Endothelial cell of umbilical vein (primary cell): ENCODE data around the gene ARSB. TPM values are rescaled to one million over a fixed set of nuclear protein-coding genes. Genes with fewer than 3 reads are reported as not detected.

Source experiments
- BruUV-seq: library from RNA; stranded (reverse); fragments of 400-500 nt; replicated peaks from 2 replicates; lab custom pipeline; 2021; lab: Mats Ljungman, UMichigan
- CTCF ChIA-PET: fragments of 300-600, 350-600 bp; sonication (Branson Sonifier 250); formaldehyde crosslinking; loops from one replicate; lab custom pipeline; 2021; ENCODE audit warnings: antibody characterized with exemption, inconsistent platforms; lab: Charles Lee
- POLR2A ChIA-PET: fragments of 300-600, 350-600 bp; sonication (Branson Sonifier 250); formaldehyde crosslinking; loops from one replicate; lab custom pipeline; 2021; ENCODE audit warnings: antibody characterized with exemption, inconsistent platforms; lab: Charles Lee
- DNase-seq: peaks from one replicate; pipeline ENCODE4 v3.0.0-alpha.2; 2011; ENCODE audit warnings: low read depth, low spot score
- FAIRE-seq: peaks from 2 replicates; lab custom pipeline; 2011; peaks lifted over from hg19 to GRCh38; lab: Jason Lieb, UNC
- H2AFZ ChIP-seq: 2 replicates; pipeline ENCODE4 v1.6.0; 2012; ENCODE audit warnings: low read depth, low read length, control low read depth, inconsistent platforms
- H3K27ac ChIP-seq: 2 replicates; pipeline ENCODE4 v1.5.1; 2011; ENCODE audit warnings: low read depth, mild to moderate bottlenecking, control low read depth, low read length, moderate library complexity; ENCODE audit not compliant: insufficient read depth
- H3K27me3 ChIP-seq, 2 experiments: 2 replicates each; pipeline versions ENCODE4 v1.6.0 to v1.6.1; 2011; ENCODE audit warnings: low read length in 2 of 2, mixed read lengths in 1 of 2; ENCODE audit not compliant: control insufficient read depth in 2 of 2, insufficient read depth in 2 of 2
- H3K36me3 ChIP-seq, 2 experiments: 2 replicates in 1 of 2; 3 replicates in 1 of 2; pipeline ENCODE4 v1.5.1; 2011; ENCODE audit warnings: low read length in 2 of 2, mild to moderate bottlenecking in 1 of 2, moderate library complexity in 1 of 2; ENCODE audit not compliant: control insufficient read depth in 2 of 2, insufficient read depth in 2 of 2; ENCODE audit errors: extremely low read depth in 1 of 2
- H3K4me1 ChIP-seq: 3 replicates; pipeline ENCODE4 v1.5.1; 2011; ENCODE audit warnings: mild to moderate bottlenecking, low read length; ENCODE audit not compliant: control insufficient read depth, insufficient read depth; ENCODE audit errors: extremely low read depth
- H3K4me2 ChIP-seq: 2 replicates; pipeline ENCODE4 v1.6.1; 2011; ENCODE audit warnings: low read length, control low read depth, mixed read lengths; ENCODE audit not compliant: insufficient read depth
- H3K4me3 ChIP-seq, 3 experiments: fragments of 200-600 bp in 1 of 3; sonication (generic), shearing (Covaris generic) in 1 of 3; replicated peaks in 1 of 3; 2 replicates each; pipeline ENCODE4 v1.5.1; 2011 to 2016; ENCODE audit warnings: control low read depth in 3 of 3, low read length in 3 of 3, mild to moderate bottlenecking in 2 of 3, inconsistent platforms in 1 of 3, low read depth in 1 of 3, moderate library complexity in 1 of 3; ENCODE audit not compliant: insufficient read depth in 1 of 3
- H3K79me2 ChIP-seq: 2 replicates; pipeline ENCODE4 v1.6.0; 2012; ENCODE audit warnings: low read length, inconsistent platforms; ENCODE audit not compliant: control insufficient read depth, insufficient read depth
- H3K9ac ChIP-seq: replicated peaks from 2 replicates; pipeline ENCODE3; 2011; ENCODE audit warnings: low read length, control low read depth; ENCODE audit not compliant: insufficient read depth; ENCODE audit errors: extremely low read depth
- H3K9me1 ChIP-seq: replicated peaks from 3 replicates; pipeline ENCODE4 v1.6.0; 2011; ENCODE audit warnings: mild to moderate bottlenecking, low read length; ENCODE audit not compliant: control insufficient read depth, insufficient read depth; ENCODE audit errors: extremely low read depth
- H3K9me3 ChIP-seq: replicated peaks from 2 replicates; pipeline ENCODE4 v1.5.1; 2012; ENCODE audit warnings: low read length, inconsistent platforms; ENCODE audit not compliant: control insufficient read depth, insufficient read depth
- H4K20me1 ChIP-seq: replicated peaks from 2 replicates; pipeline ENCODE3; 2011; ENCODE audit warnings: mild to moderate bottlenecking, low read length; ENCODE audit not compliant: control insufficient read depth, insufficient read depth; ENCODE audit errors: extremely low read depth
- CTCF ChIP-seq, 2 donors: IDR thresholded peaks; 1 replicate in 1 of 2; 2 replicates in 1 of 2; pipeline ENCODE4 v1.5.1; 2011; ENCODE audit warnings: low read length in 2 of 2, mild to moderate bottlenecking in 2 of 2, moderate library complexity in 2 of 2, control low read depth in 1 of 2, inconsistent platforms in 1 of 2, low read depth in 1 of 2; ENCODE audit not compliant: insufficient read depth in 1 of 2; ENCODE audit errors: extremely low read depth in 1 of 2
- EZH2 ChIP-seq: IDR thresholded peaks from 2 replicates; pipeline ENCODE4 v1.6.1; 2012; ENCODE audit warnings: borderline replicate concordance, low read depth, mild to moderate bottlenecking, moderate library complexity, low read length, inconsistent platforms; ENCODE audit not compliant: severe bottlenecking
- FOS ChIP-seq: IDR thresholded peaks from 2 replicates; pipeline ENCODE4 v1.6.1; 2011; ENCODE audit warnings: mild to moderate bottlenecking, low read length, moderate library complexity, borderline replicate concordance; ENCODE audit not compliant: insufficient read depth
- GATA2 ChIP-seq: IDR thresholded peaks from 2 replicates; pipeline ENCODE4 v1.7.0; 2011; ENCODE audit warnings: low read depth, mild to moderate bottlenecking, moderate library complexity, mixed read lengths, low read length; ENCODE audit not compliant: insufficient read length, insufficient read depth
- JUN ChIP-seq: IDR thresholded peaks from 2 replicates; pipeline ENCODE4 v1.6.1; 2011; ENCODE audit warnings: borderline replicate concordance, low read depth; ENCODE audit not compliant: insufficient read length, insufficient read depth
- MAX ChIP-seq: IDR thresholded peaks from 2 replicates; pipeline ENCODE4 v1.6.1; 2011; ENCODE audit not compliant: insufficient read depth, insufficient read length
- MYC ChIP-seq: IDR thresholded peaks from one replicate; pipeline ENCODE4 v1.6.1; 2011; ENCODE audit warnings: mild to moderate bottlenecking, low read depth, low read length
- POLR2A ChIP-seq: IDR thresholded peaks from 2 replicates; pipeline ENCODE4 v1.6.1; 2012; ENCODE audit warnings: low read depth, mild to moderate bottlenecking, control low read depth, low read length
- POLR2AphosphoS5 ChIP-seq: IDR thresholded peaks from 2 replicates; pipeline ENCODE4 v1.6.1; 2012; ENCODE audit warnings: low read depth, mild to moderate bottlenecking, control low read depth, low read length, moderate library complexity; ENCODE audit not compliant: insufficient read depth
- dilution Hi-C: fragments of 300-500 bp; cut with MboI; formaldehyde crosslinking; loops from one replicate; pipeline ENCODE4 v1.15.0; 2019; ENCODE audit warnings: low sequenced_read_pairs; ENCODE audit not compliant: extremely low pct_ligation_motif_present
- intact Hi-C: fragments of 100-400 bp; cut with micrococcal nuclease; formaldehyde crosslinking; loops from one replicate; pipeline ENCODE4 v1.10.0; 2022
- polyA plus RNA-seq, 4 experiments: library from polyadenylated mRNA; depleted of rRNA in 3 of 4; stranded (reverse) in 3 of 4; unstranded in 1 of 4; fragments of >200 nt; gene quantifications; 2 replicates each; pipeline versions ENCODE4 v1.2.1 to v1.2.3, GENCODE V29; 2011 to 2012; ENCODE audit warnings: missing spikeins in 1 of 4
- total RNA-seq: library from RNA; stranded (reverse); gene quantifications from 2 replicates; pipeline ENCODE4 v1.2.3, GENCODE V29; 2021

The ARSB gene
- total and polyA plus RNA-seq, 2 donors (not counting 3 experiments of a cell fraction or from before 2014, with no cell fraction given): 17.2 to 25.8 TPM

GRCh38 chr5:78823196-78823595, 161.9 kb downstream of the ARSB start:
- no peaks in the 10 kb centered on the region for H4K20me1 ChIP-seq
- BruUV-seq: no TSS peak
- intact Hi-C loops: no loop called here
- ChIA-PET CTCF (interaction anchor here (1.1 kb wide), 1 partner anchor 503 kb away, joined by 3 read pairs; no protein-coding TSS in a partner anchor), POLR2A (interaction anchor here (0.5 kb wide), 1 partner anchor 19 kb away, joined by 3 read pairs; no protein-coding TSS in a partner anchor)
- H3K4me3 ChIP-seq: no peak overlapping the region
- dilution Hi-C loops: no loop called here
- no peak overlapping the region for H2AFZ ChIP-seq
- H3K9me1 ChIP-seq: no peaks in the 10 kb centered on the region
- no peaks in the 10 kb centered on the region for H3K9me3 ChIP-seq
- no peaks in the 10 kb centered on the region for H3K4me1 ChIP-seq
- DNase-seq (no peak), FAIRE-seq (no peak)
- no peaks in the 10 kb centered on the region for H3K79me2 ChIP-seq
- no peak overlapping the region for H3K9ac ChIP-seq
- H3K36me3 ChIP-seq: no peaks in the 10 kb centered on the region
- no peaks in the 10 kb centered on the region for H3K27me3 ChIP-seq
- no peak for TF ChIP-seq MAX
- TF ChIP-seq CTCF (IDR thresholded peaks at IDR 0.05; ENCODE audit: extremely low read depth in 1 of 2, insufficient read depth in 1 of 2, low read depth in 1 of 2, low read length in 2 of 2): no peak
- TF ChIP-seq FOS: no peak
- no peak for TF ChIP-seq POLR2AphosphoS5
- TF ChIP-seq EZH2: no peak
- no peak for TF ChIP-seq GATA2
- TF ChIP-seq POLR2A: no peak
- TF ChIP-seq MYC: no peak
- no peak for TF ChIP-seq JUN
- H3K27ac ChIP-seq: no peak overlapping the region
- no peak overlapping the region for H3K4me2 ChIP-seq
